Motor neuron (in vitro differentiated cells): ENCODE measurements around the gene PHLDA1. TPM values are rescaled to one million over a fixed set of nuclear protein-coding genes. Genes with fewer than 3 reads are reported as not detected.
"Not testable (repeated sequence)": the region's sequence is repeated elsewhere in the genome, so short reads cannot be mapped to it uniquely, and the experiment has no call there.

Experiments
- ATAC-seq, 8 experiments: fragments of 200-7000 bp; cut with Tn5 transposase; replicated peaks in 6 of 8; 2 replicates each; pipeline ENCODE4 v1.8.0; 2021; ENCODE audit warnings: mild to moderate bottlenecking in 8 of 8, moderate library complexity in 8 of 8
- H3K27ac ChIP-seq, 2 donors: fragments of 250-450 bp; sonication (Bioruptor Pico); 2 replicates each; pipeline ENCODE4 v1.9.0; 2021; ENCODE audit warnings: antibody characterized with exemption in 2 of 2, mild to moderate bottlenecking in 2 of 2, moderate library complexity in 1 of 2
- H3K4me1 ChIP-seq, 2 donors: fragments of 250-450 bp; sonication (Bioruptor Pico); replicated peaks in 1 of 2; 2 replicates each; pipeline ENCODE4 v1.6.1; 2021; ENCODE audit warnings: antibody characterized with exemption in 2 of 2, mild to moderate bottlenecking in 2 of 2, moderate library complexity in 1 of 2
- H3K4me3 ChIP-seq, 5 donors: fragments of 250-450 bp; sonication (Bioruptor Pico); 2 replicates each; pipeline ENCODE4 v1.9.0; 2021; ENCODE audit warnings: antibody characterized with exemption in 5 of 5, mild to moderate bottlenecking in 5 of 5, moderate library complexity in 4 of 5
- WGBS, 10 experiments: fragments of 450-650 bp; shearing (Covaris generic); methylation state at CpG; one replicate each; pipeline ENCODE4 v1.0.0; 2022; 5-methylcytosine and 5-hydroxymethylcytosine counted together
- in situ Hi-C, 9 experiments: fragments of 400-800 bp; cut with MboI; loops; one replicate each; pipeline ENCODE4 v1.15.0; 2021; ENCODE audit warnings: low sequenced_read_pairs in 9 of 9, low pct_unique_long_range_greater_than_20kb in 2 of 9; ENCODE audit not compliant: unreplicated experiment in 9 of 9
- total RNA-seq, 8 experiments: library from RNA; unstranded; fragments of 300-600 nt; gene quantifications; 2 replicates each; pipeline versions ENCODE4 v1.2.3 to v1.2.4, GENCODE V29; 2022

Gene PHLDA1
- total RNA-seq, 8 experiments from 2014 or later: 2.7 to 69.4 (median 16.5) TPM

- Histone ChIP-seq H3K4me1 (peaks cover 0 to 9% of the 10 kb centered on the region in 2 donors), H3K4me3 (no peak overlapping the region), H3K27ac (no peak overlapping the region)
- peak in 1 of 8 experiments; percentile 27 for ATAC-seq
- 43 to 70% (median 55%) methylated on average over 4 to 9 of the region's 9 CpGs for WGBS, 10 experiments
- in situ Hi-C loops: no loop called here
Observed at GRCh38 chr12:75986001-75986746, 45.4 kb downstream of the PHLDA1 start.

DNA sequence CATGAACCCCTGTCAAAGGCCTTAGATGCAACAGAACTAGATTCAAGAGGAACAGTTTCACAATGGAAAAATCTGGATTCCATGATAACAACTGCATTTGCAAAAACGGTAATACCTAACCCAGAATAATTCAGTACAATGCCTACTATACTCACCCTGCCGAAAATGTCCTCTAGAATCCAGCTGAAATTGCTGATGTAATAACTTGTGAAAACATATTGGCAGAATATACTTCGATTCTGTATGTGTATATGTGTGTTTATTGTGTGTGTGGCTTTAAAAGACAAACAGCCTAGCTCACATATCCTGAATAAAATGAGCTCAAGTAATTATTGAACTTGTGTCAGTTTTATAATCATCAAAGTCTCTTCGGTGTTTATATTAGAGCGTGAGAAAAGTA lies 46.0 kb downstream of the PHLDA1 start:
- no peak for ATAC-seq
- H3K4me3 ChIP-seq: no peak overlapping the region
- in situ Hi-C loops: no loop called here
- 33 to 100% (median 90%) methylated on average over 1 to 5 of the region's 5 CpGs for WGBS, 10 experiments
- peaks cover 0 to 9% of the 10 kb centered on the region in 2 donors for H3K4me1 ChIP-seq
- H3K27ac ChIP-seq: no peak overlapping the region

- no peak for ATAC-seq
- Histone ChIP-seq H3K27ac (no peak overlapping the region), H3K4me3 (no peak overlapping the region), H3K4me1 (peaks cover 0 to 16% of the 10 kb centered on the region in 2 donors)
- WGBS, 10 experiments: 50 to 100% (median 85%) methylated on average over 1 to 5 of the region's 7 CpGs; no CpG with 5 or more reads in 1 of the 10 experiments
- in situ Hi-C loops: no loop called here
Observed at GRCh38 chr12:75984577-75985182, 46.9 kb downstream of the PHLDA1 start.

GRCh38 chr12:75983851-75984250 lies 47.7 kb downstream of the PHLDA1 start:
- in situ Hi-C loops, ATAC-seq, H3K4me3 ChIP-seq, H3K27ac ChIP-seq: not testable (repeated sequence)
- H3K4me1 ChIP-seq: peaks cover 6 to 24% of the 10 kb centered on the region in 2 donors
- 86 to 100% (median 100%) methylated on average over 2 to 4 of the region's 4 CpGs; no CpG with 5 or more reads in 5 of the 10 experiments for WGBS, 10 experiments

DNA sequence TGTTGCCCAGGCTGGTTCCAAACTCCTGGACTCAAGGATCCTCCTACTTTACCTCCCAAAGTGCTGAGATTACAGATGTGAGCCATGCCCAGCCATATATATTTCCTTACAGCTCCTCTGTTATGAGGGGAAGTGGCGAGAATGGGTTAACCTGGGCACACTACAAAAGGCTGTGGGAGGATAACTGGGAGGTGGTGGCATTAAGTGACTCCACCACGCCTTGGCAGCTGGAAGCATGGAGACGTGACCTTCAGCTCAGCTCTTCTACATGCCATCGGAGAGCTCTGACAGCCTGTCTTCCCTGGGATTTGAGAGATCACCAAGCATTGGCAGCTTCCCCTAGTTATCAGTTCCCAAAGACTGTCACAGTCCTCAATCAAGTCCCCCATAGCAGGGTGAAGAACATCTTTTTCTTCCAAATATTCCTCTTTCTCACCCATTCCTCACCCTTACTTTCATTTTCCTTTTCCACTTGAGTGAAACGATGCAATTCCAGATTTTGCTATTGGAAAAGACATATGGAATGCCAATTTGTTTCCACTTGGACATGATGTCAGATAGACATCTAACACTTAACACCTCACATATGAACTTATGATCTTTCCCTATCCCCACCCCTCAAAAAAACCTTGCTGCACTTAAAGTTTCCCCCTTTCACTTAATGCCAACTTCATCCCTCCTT lies 48.5 kb downstream of the PHLDA1 start:
- peaks cover 13 to 32% of the 10 kb centered on the region in 2 donors for H3K4me1 ChIP-seq
- in situ Hi-C loops: no loop called here
- no peak overlapping the region for H3K4me3 ChIP-seq
- H3K27ac ChIP-seq: no peak overlapping the region
- peak in 2 of 8 experiments; percentile 53 to 54 for ATAC-seq
- 0 to 100% (median 92%) methylated on average over 1 to 5 of the region's 5 CpGs; no CpG with 5 or more reads in 1 of the 10 experiments for WGBS, 10 experiments

DNA sequence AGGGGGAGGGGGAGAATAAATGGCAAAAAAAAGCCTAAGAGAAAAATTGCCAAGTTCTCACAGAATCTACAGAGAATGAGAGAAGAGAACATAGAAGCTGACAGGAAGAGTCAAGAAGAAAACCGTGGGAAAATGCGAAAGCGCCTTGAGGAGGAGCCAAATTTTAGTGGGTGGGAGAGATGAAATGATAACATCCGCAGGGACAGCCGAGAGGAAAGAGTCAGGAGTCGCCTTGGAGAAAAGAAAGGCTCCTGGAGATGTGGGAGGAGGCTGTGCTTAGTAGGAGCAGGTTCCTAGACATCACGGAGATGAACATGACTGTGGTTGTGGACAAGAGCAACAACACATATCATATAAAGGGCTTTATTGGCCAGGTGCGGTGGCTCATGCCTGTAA lies 49.4 kb downstream of the PHLDA1 start:
- Histone ChIP-seq H3K4me1 (peaks cover 19 to 41% of the 10 kb centered on the region in 2 donors), H3K27ac (no peak overlapping the region), H3K4me3 (no peak overlapping the region)
- WGBS, 10 experiments: 40 to 100% (median 89%) methylated on average over 1 to 8 of the region's 8 CpGs; no CpG with 5 or more reads in 1 of the 10 experiments
- no peak for ATAC-seq
- in situ Hi-C loops: no loop called here

DNA sequence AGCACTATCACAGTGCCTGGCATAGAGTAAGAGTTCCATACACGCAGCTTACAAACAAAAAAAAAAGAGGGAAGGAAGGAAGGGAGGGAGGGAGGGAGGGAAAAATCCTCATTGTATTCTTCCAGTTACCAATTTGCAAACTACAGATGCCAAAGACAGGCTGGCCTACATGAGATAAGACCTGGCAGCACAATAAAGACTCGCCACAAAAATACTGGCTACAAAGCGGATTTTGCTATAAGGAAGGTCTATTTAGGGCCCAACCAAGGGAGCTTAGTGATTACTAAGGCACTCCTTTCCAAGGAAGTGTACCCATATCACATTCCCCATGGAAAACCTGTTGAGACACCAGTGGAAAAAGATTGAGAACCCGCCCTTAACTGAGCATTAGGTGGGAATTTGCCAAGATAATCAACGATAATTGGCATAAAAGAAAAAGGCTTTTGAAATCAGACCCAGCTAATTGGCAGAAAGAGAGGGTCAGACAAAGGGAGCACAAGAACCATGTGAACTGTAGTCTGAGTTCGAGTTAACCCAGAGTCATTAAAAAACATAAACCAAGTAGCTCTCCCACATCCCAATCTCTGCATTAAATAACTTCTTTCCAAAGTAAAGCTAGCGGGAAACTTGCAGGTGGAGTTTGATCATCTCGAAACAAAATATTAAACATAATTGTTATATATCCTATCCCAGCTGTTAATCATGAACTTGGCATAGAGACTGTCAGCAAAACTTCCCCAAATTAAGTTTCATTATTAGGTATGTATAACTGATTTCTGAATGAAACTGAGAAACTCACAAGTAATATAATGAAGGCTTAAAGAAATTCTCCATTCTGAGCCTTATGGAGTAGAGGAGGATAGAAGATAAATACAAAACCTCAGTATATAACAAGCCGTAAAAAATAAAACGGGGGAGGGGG lies 50.1 kb downstream of the PHLDA1 start:
- H3K27ac ChIP-seq: no peak overlapping the region
- no peak for ATAC-seq
- WGBS, 10 experiments: 87 to 100% (median 95%) methylated on average over 2 to 8 of the region's 10 CpGs; no CpG with 5 or more reads in 1 of the 10 experiments
- peaks cover 19 to 40% of the 10 kb centered on the region in 2 donors for H3K4me1 ChIP-seq
- in situ Hi-C loops: no loop called here
- H3K4me3 ChIP-seq: no peak overlapping the region

DNA sequence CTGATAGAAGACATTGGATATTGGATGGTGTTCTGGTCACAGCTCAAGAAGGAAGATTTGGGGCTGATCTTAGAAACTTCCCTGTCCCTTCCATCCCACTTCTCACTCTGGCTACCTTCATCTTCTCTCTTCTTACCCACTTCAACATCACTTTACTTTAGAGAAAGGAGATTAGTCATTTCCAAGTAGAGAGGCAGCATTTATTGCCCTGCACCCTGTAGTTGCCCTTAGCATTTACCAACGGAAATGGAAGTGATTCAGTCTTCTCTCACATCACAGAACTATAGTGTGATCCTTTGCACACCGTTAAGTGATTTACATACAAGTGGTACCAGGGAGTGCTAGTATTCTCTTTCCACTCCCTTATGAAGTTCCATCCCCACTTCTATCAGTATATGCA lies 52.4 kb downstream of the PHLDA1 start:
- peaks cover 19 to 37% of the 10 kb centered on the region in 2 donors for H3K4me1 ChIP-seq
- no peak overlapping the region for H3K4me3 ChIP-seq
- H3K27ac ChIP-seq: no peak overlapping the region
- in situ Hi-C loops: no loop called here
- ATAC-seq: no peak
- WGBS, 10 experiments: 6 to 83% (median 45%) methylated on average over 1 to 2 of the region's 2 CpGs; no CpG with 5 or more reads in 3 of the 10 experiments

- Histone ChIP-seq H3K4me3 (no peak overlapping the region), H3K4me1 (peaks cover 19 to 37% of the 10 kb centered on the region in 2 donors), H3K27ac (peak overlapping the region; percentile 38 to 84)
- in situ Hi-C loops: no loop called here
- WGBS, 10 experiments: 87 to 100% (median 94%) methylated on average over 1 to 3 of the region's 3 CpGs; no CpG with 5 or more reads in 2 of the 10 experiments
- no peak for ATAC-seq
Observed at GRCh38 chr12:75978677-75979076, 52.9 kb downstream of the PHLDA1 start.

DNA sequence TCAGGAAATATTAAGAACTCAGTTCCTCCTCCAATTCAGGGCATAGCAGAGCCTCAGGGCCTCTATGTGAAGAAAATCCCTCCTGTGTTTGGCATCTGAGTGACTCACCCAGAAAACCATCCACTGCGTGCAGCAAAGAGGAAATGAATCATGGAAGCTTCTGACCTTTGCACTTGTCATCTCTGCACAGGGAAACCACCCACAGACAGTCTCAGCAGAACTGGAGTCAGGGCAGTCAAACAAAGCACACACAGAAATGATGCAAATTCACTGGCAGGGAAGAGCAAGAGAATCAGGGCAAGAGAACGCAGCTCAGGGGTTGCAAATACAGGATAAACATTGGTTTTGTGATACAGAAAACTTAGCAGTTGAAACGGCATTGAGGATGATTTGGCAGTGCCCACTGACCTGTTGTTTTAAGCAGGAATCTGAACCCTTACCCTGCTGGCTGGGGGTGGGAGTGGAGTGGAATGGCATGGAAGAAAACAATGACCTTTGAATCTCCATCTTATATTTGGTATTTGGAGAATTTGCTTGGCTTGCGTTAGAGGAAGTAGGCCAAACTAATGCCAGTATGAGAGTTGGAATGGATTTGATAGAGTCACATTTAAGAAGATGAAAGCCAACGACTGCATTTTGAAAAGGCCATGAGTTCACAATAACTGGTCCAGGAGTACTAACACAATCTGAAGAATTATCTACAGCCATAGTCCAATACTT lies 53.5 kb downstream of the PHLDA1 start:
- in situ Hi-C loops: no loop called here
- 0 to 63% (median 41%) methylated on average over 1 to 4 of the region's 5 CpGs for WGBS, 10 experiments
- H3K4me3 ChIP-seq: no peak overlapping the region
- peaks cover 19 to 37% of the 10 kb centered on the region in 2 donors for H3K4me1 ChIP-seq
- peak; percentile 98 to 100 (median 100) for ATAC-seq
- peak overlapping the region; percentile 70 to 84 for H3K27ac ChIP-seq

DNA sequence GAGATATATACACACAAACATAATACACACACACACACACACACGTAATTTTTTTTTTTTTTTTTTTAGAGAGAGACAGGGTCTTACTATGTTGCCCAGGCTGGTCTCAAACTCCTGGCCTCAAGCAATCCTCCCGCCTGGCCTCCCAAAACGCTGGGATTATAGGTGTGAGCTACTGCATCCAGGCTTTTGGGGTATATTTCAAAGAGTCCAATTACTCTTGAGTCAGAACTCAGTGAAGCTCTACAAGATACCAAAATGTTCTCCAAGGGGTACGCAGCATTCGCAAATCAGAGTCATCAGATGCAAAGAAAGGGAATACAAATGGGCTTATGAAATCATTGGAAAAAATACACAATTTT lies 54.0 kb downstream of the PHLDA1 start:
- H3K27ac ChIP-seq: peak overlapping the region; percentile 70 to 84
- peaks cover 19 to 37% of the 10 kb centered on the region in 2 donors for H3K4me1 ChIP-seq
- no peak overlapping the region for H3K4me3 ChIP-seq
- in situ Hi-C loops: no loop called here
- 0 to 94% (median 74%) methylated on average over 1 to 4 of the region's 5 CpGs; no CpG with 5 or more reads in 5 of the 10 experiments for WGBS, 10 experiments
- ATAC-seq: peak in 6 of 8 experiments; percentile 12 to 28 (median 24)

DNA sequence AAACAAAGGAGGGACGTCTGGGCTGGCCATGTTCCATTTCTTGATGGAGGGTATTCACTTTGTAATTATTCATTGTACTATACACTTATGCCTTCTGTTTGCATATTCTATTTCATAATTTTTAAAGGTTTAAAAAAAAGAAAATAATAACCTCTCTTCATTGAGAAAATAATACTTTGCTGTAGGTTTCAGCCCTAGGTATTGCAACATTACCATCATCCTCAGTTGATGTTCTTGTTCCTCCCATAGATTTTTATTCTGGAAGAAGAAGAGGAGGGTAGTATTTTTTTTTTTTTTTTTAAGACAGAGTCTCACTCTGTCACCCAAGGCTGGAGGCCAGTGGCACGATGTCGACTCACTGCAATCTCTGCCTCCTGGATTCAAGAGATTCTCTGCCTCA lies 54.7 kb downstream of the PHLDA1 start:
- H3K27ac ChIP-seq: peak overlapping the region in 1 of 2 donors; percentile 84
- peaks cover 19 to 37% of the 10 kb centered on the region in 2 donors for H3K4me1 ChIP-seq
- 17 to 94% (median 83%) methylated on average over 1 to 3 of the region's 3 CpGs; no CpG with 5 or more reads in 3 of the 10 experiments for WGBS, 10 experiments
- in situ Hi-C loops: no loop called here
- ATAC-seq: no peak
- H3K4me3 ChIP-seq: no peak overlapping the region
